HG03342 (cell line): ENCODE data around the gene RPS15.
"Not testable (repeated sequence)": the region's sequence is repeated elsewhere in the genome, so short reads cannot be mapped to it uniquely, and the experiment has no call there.

Source experiments
- ATAC-seq: cut with Tn5 transposase; IDR thresholded peaks from one replicate; pipeline ENCODE4 v1.9.1; 2021; ENCODE audit warnings: mild to moderate bottlenecking, moderate library complexity; ENCODE audit not compliant: unreplicated experiment

The RPS15 gene

DNA sequence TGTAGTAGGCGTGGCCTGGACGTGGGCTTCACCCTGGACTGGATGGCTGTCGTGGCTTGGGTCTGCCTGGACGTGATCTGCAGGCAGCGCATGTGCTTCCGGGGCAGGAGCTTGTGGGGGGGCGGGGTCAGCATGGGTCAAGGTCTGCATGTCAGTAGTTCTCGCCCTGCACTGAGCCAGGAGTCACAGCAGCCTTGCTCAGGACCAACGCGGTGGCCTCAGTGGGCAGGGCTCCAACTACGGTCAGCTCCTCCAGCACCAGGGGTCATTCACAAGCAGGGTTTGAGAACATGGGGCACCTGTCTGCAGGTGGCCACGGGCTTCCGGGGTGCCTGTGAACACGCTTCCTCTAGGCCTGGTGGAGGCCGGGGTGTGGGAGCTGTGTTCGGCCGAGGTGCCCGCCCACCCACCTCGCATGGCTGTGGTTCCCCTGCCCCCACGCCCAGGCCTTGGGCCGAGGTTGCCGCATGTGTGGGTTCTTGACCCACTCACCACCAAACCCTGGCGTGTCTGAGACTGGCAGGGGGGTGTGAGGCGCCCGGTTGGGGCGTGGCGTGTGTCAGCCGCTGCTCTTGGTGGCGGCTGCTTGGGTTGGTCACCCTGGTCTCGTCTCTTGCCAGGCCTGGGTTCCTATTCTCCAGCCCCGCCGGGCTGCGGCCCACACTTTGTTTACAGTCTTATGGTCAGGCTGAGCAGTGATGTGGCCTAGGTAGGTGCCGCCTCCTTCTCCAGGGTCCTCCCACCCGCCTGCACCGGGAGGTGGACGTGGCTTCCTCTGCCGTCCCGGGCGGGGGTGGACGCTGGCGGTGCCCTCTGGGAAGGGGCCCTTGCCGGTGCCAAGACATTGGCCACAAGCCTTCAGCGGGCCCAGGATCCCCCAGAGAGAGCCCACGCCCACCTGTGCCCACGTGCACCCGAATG lies 4.8 kb upstream of the RPS15 start:
- ATAC-seq = no peak

GRCh38 chr19:1434040-1434366 lies 4.2 kb upstream of the RPS15 start:
- ATAC-seq = no peak

DNA sequence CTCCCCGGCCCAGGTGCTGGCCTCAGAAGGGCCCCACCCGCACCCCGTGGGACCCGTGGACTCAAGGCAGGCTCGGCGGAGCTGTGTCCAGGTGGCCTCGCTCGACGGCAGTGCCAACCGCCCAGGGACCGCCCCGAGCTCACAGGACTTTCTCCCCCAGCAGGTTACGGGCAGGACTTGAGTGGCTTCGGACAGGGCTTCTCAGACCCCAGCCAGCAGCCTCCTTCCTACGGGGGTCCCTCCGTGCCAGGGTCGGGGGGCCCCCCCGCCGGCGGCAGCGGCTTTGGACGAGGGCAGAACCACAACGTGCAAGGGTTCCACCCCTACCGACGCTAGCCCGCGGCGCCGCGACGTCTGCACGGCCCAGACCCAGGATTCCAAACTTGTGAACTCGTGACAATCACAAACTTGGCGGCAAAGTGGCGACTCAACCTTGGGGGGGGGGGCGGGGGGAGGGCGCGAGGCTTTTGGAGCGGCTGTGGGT lies 3.6 kb upstream of the RPS15 start:
- no peak for ATAC-seq

- ATAC-seq = no peak
These were observed 2.7 kb upstream of the RPS15 start for GRCh38 chr19:1435378-1435989.

GRCh38 chr19:1437609-1438008 lies 587 bp upstream of the RPS15 start:
- no peak for ATAC-seq

- ATAC-seq = no peak
These were observed 748 bp downstream of the RPS15 start for GRCh38 chr19:1438933-1439354.

- not testable (repeated sequence) for ATAC-seq
These were observed 1.6 kb downstream of the RPS15 start for GRCh38 chr19:1439525-1440417.

- no peak for ATAC-seq
These were observed 2.2 kb downstream of the RPS15 start for GRCh38 chr19:1440418-1440801.

DNA sequence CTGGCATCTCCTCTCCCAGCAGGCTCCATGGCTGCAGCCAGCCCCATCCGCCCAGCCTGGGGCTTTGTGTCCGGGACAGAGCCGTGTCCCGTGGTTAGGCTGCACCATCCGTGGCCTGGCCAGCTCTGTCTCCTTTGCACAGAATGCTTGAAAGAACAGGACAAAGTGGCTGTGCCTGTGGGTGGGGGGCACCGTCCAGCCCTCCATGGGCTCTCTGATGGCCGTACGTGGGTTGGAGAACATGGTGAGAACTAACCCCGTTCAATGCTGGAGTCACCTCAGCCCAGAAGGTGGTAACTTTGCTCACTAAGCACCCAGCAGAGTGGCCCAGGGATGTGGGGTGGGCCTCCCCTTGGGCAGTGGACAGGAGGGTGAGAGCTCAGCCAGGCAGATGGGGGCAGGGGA lies 2.8 kb downstream of the RPS15 start:
- ATAC-seq = no peak

DNA sequence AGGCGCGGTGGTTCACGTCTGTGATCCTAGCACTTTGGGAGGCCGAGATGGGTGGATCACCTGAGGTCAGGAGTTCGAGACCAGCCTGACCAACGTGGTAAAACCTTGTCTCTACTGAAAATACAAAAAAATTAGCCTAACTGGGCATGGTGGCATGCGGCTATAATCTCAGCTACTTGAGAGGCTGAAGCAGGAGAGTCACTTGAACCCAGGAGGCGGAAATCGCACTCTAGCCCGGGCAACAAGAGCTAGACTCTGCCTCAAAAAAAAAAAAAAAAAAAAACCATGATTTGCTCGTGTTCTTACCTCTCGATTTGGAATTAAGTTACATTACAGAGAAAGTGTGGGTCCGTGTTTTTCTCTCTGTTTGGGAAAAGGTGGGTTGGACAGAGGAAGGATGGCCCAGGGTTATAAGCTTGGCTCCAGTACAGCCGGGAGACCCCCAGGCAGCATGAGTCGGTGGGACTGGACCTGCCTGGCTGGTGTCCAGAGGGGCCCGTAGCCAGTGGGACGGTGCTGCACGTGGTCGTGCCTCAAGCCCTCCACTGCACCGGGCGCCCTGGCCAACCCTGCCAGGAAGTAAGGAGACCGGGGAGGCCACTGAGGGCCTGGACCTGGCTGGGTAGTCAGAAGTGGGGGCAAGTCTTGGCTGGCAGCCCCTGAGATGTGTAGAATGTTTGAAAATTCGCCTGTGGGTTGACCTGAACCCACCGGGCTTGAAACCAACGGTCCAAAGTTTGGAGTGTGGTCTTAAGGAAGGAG lies 3.7 kb downstream of the RPS15 start:
- ATAC-seq = no peak

DNA sequence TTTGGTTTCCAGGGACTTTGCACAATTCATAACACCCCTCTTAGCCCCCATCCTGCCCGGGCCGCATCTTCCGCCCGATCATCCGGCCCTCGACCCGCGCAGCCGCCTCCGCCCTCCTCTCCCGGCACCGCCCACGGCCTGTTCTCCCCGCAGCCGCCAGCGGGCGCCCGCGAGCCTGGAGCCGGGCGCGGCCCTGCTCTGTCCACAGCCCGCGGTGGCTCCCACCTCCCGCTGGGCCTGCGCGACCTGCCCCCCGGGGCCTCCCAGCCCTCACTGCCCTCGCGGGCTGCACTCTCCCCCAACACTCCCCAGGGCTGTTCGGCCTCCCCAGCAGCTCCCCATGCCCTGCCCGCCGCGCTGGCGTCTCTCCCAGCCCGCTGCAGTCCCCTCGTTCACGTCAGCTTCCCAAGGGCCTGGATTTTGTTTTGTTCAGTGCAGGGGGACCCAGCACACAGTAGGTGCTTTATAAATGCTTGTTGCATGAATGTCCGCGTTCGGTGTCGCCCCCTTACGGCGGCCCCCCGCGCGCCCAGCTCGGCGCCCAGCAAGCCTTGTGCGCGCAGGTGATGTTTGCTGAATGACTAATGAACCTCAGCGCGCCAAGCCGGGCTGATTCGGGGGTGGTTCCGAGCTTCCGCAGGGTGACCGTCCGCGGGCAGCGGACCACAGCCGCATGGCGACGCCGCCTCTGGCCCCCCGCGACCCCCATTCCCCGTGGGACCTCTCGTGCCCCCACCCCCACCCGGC lies 7.2 kb downstream of the RPS15 start:
- ATAC-seq = no peak

DNA sequence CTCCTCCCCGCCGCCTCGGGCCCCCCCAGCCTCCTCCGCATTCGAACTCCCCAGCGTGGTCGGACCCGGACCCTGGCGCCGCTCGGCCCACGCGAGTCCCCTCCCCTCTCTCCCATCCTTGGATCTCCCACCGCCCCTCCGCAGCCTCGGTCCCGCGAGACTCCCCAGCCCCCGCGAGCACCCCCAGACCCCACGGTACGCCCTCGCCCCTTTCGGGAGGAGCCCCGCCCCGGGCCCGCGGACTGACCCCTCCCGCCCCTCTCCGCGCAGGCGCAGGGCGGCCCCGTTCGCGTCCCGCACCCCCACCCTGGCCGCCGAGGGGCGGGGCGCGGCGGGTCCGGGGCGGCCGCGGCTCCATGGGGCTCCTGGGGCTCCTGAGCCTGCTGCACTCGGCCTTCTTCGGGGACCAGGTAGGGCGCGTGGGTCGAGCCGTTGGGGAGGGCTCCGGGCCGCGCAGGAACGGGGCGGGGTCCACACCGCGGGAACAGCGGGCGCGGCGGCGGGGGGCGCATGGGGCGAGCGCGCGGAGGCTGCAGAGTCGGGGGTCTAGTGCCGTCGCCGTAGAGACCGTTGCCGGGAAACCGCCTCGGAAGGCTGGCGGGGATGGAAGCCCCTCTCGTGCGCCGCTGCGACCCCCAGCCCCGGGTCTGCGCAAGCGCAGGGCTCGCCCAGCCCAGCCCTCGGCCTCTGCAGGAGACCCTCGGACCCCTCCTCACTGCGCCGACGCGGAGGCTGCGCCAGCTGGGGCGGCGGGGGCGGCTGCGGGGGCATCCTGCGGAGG lies 7.9 kb downstream of the RPS15 start:
- no peak for ATAC-seq

DNA sequence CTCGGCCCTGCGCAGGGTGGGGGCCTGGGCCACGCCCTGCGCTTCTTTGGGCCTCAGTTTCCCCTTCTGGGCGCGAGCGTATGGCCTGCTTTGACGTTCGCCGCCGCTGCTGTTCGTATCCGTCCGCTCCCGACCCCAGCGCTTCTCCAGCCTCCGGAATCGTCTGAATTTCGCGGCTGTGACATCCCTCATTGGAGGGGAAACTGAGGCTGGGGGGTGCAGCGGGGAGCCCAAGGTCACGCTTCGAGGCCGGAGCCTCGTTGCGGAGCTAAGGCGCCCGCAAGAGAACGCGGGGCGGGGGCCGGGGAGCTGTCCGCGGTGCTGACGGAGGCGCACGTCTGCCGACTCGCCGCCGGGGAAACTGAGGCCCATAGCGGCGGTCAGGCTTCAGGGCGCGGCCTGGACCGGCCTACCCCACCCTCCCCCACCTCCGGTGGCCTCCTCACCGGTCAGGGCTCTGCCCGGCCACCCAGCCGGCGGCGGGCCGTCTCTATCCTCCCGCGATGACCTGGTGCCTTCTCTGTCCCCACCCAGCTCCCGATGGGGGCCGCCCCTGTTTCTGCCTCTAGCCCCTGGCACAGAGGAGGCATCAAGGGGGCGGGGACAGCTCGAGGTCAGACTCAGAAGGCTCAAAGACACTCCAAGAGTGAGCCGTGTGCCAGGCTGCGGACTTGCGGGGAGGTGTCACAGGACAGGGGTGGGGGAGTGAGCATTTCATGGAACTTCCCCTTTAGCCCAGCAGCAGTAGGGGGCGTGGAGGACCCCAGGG lies 8.7 kb downstream of the RPS15 start:
- no peak for ATAC-seq

GRCh38 chr19:1447504-1447903 lies 9.3 kb downstream of the RPS15 start:
- ATAC-seq = no peak

DNA sequence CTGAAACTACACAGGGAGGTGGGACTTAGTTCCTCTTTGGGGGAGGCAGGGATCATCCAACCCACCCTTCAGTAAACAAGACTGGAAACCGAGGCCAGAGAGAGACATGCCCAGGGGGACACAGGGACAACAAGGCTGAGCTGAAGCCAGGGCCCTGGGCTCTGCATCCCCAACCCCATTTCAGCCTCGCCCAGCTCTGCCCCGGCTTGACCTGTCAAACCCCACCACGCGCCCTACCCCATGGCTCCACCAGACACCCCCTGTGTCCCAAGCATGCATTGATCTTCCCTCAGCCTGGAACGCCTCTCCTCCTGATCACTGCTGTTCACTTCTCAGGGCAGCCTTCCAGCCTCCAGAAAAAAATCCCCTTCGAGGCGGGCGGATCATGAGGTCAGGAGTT lies 9.7 kb downstream of the RPS15 start:
- ATAC-seq = no peak

DNA sequence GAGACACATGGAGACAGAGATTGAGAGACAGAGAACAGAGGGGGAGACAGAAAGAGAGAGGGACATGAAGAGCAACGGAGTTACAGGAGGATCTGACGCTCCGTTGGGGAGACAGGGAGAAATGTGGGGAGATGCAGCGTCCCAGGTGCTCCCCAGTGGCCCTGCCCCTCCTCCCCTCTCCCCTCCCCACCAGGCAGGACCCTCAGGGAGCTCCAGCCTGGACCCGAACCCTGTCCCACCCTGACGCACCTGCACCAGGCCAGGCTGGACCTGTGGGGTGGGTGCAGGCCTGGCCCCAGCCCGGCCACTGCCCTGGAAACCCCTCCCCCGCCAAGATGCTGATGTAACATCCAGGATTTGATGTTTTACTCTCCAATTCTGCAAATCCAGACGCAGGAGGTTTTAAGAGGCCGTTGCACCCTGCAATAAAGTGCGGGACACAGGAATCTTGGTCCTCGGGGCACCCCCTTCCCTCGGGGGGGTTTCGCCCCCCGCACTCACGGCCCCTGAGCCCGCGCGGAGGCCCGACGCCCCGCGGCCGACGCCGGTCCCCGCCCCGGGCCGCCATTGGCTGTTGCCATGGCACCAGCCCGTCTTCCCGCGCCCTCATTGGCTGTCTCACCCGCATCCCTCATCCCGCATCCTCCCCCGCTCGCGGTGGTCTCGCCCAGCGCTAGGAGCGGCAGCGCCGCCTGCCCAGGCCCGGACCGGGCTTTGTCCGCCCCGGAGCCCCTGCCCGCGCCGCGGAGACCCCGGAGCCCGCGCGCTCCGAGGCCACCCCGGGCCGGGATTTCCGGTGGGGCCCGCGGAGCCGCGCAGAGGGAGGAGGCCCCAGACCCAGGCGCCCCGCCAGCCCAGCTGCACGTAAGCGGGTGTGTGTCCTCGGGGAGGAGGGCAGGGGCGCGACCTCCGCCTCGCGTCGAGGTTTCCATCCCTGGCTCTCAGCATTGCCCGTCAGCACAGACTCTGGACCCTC lies 11.6 kb downstream of the RPS15 start, which contains the start of gene APC2:
Gene APC2, plus strand, starts transcription at position 655 of the 976 bp plus-strand sequence. CDS start 2,881 bp downstream, outside the sequence.
- ATAC-seq = no peak
